HUES48 (cell line): ENCODE data around the gene B3GALT2.

Experiments
- H3K27ac ChIP-seq: one replicate; pipeline ENCODE4 v1.7.0; 2013; ENCODE audit warnings: low read depth, low read length, inconsistent platforms
- H3K27me3 ChIP-seq: 2 replicates; pipeline ENCODE4 v1.6.1; 2013; ENCODE audit warnings: mild to moderate bottlenecking, low read length; ENCODE audit not compliant: control insufficient read depth, insufficient read depth
- H3K36me3 ChIP-seq: 2 replicates; pipeline ENCODE4 v1.6.1; 2013; ENCODE audit warnings: low read length; ENCODE audit not compliant: control insufficient read depth, insufficient read depth
- H3K4me1 ChIP-seq: 2 replicates; pipeline ENCODE4 v1.6.1; 2013; ENCODE audit warnings: mild to moderate bottlenecking, low read length; ENCODE audit not compliant: control insufficient read depth, insufficient read depth
- H3K4me3 ChIP-seq: 2 replicates; pipeline ENCODE4 v1.5.1; 2013; ENCODE audit warnings: mild to moderate bottlenecking, low read depth, low read length
- H3K9ac ChIP-seq: 2 replicates; pipeline ENCODE4 v1.6.1; 2013; ENCODE audit warnings: mild to moderate bottlenecking, low read depth, low read length, moderate library complexity
- H3K9me3 ChIP-seq: 2 replicates; pipeline ENCODE4 v1.6.1; 2013; ENCODE audit warnings: low read length; ENCODE audit not compliant: control insufficient read depth, insufficient read depth

The B3GALT2 gene

GRCh38 chr1:193142409-193142808 lies 44.0 kb downstream of the B3GALT2 start:
- Histone ChIP-seq H3K4me3 (no peak overlapping the region), H3K9ac (no peak overlapping the region), H3K36me3 (peaks cover 84% of the 10 kb centered on the region), H3K4me1 (peaks cover 10% of the 10 kb centered on the region), H3K9me3 (no peaks in the 10 kb centered on the region), H3K27ac (no peak overlapping the region), H3K27me3 (no peaks in the 10 kb centered on the region)

GRCh38 chr1:193141804-193142203 lies 44.6 kb downstream of the B3GALT2 start:
- peaks cover 10% of the 10 kb centered on the region for H3K4me1 ChIP-seq
- no peak overlapping the region for H3K27ac ChIP-seq
- H3K36me3 ChIP-seq = peaks cover 85% of the 10 kb centered on the region
- no peak overlapping the region for H3K4me3 ChIP-seq
- H3K9ac ChIP-seq = no peak overlapping the region
- H3K9me3 ChIP-seq = no peaks in the 10 kb centered on the region
- no peaks in the 10 kb centered on the region for H3K27me3 ChIP-seq

GRCh38 chr1:193140254-193140653 lies 46.2 kb downstream of the B3GALT2 start:
- H3K4me3 ChIP-seq = no peak overlapping the region
- no peak overlapping the region for H3K9ac ChIP-seq
- H3K4me1 ChIP-seq = peaks cover 10% of the 10 kb centered on the region
- H3K27ac ChIP-seq = no peak overlapping the region
- no peaks in the 10 kb centered on the region for H3K9me3 ChIP-seq
- H3K27me3 ChIP-seq = no peaks in the 10 kb centered on the region
- peaks cover 86% of the 10 kb centered on the region for H3K36me3 ChIP-seq

- Histone ChIP-seq H3K9ac (no peak overlapping the region), H3K9me3 (no peaks in the 10 kb centered on the region), H3K27ac (no peak overlapping the region), H3K4me1 (no peaks in the 10 kb centered on the region), H3K4me3 (no peak overlapping the region), H3K36me3 (peaks cover 73% of the 10 kb centered on the region), H3K27me3 (no peaks in the 10 kb centered on the region)
Observed at GRCh38 chr1:193131266-193131860, 55.0 kb downstream of the B3GALT2 start.
